WTC11 (cell line): Measurements from ENCODE around the gene NUDT8. TPM values are rescaled to one million over a fixed set of nuclear protein-coding genes. Genes with fewer than 3 reads are reported as not detected.

ENCODE experiments used
- ATAC-seq: fragments of 200-7000 bp; cut with Tn5 transposase; 2 replicates; pipeline ENCODE4 v1.10.0; 2021; ENCODE audit warnings: mild to moderate bottlenecking, moderate library complexity
- CTCF ChIA-PET: fragments of 300-600 bp; sonication (Branson Sonifier 250); formaldehyde crosslinking; loops from one replicate; lab custom pipeline; 2021; ENCODE audit warnings: antibody characterized with exemption; lab: Charles Lee
- POLR2A ChIA-PET: fragments of 350-600 bp; sonication (Branson Sonifier 250); formaldehyde crosslinking; loops from one replicate; lab custom pipeline; 2021; ENCODE audit warnings: antibody characterized with exemption; lab: Charles Lee
- DNase-seq: peaks from one replicate; pipeline ENCODE4 v3.0.0; 2021; ENCODE audit warnings: low spot score
- H3K27ac Mint-ChIP-seq: 2 replicates; pipeline ENCODE4 v1.8.0; 2021; ENCODE audit warnings: mixed read lengths
- H3K27me3 Mint-ChIP-seq: 2 replicates; pipeline ENCODE4 v1.8.0; 2021; ENCODE audit warnings: low read depth, mild to moderate bottlenecking, moderate library complexity, mixed read lengths
- H3K36me3 Mint-ChIP-seq: 2 replicates; pipeline ENCODE4 v1.8.0; 2021; ENCODE audit warnings: mixed read lengths
- H3K4me1 Mint-ChIP-seq: 2 replicates; pipeline ENCODE4 v1.8.0; 2022; ENCODE audit warnings: mixed read lengths
- H3K4me3 Mint-ChIP-seq: 2 replicates; pipeline ENCODE4 v1.8.0; 2021; ENCODE audit warnings: mild to moderate bottlenecking, moderate library complexity, mixed read lengths
- H3K9me3 Mint-ChIP-seq: 2 replicates; pipeline ENCODE4 v1.8.0; 2021; ENCODE audit warnings: mixed read lengths
- CREB1 ChIP-seq: sonication (generic); formaldehyde crosslinking; IDR thresholded peaks from 2 replicates; pipeline ENCODE4 v1.8.0; 2023; ENCODE audit warnings: mild to moderate bottlenecking, missing genetic modification reagents
- EMX1 ChIP-seq: fragments of 250-450 bp; sonication (Bioruptor Pico); IDR thresholded peaks from 2 replicates; pipeline ENCODE4 v1.8.0; 2021; ENCODE audit warnings: mild to moderate bottlenecking
- ETV6 ChIP-seq: sonication (generic); formaldehyde crosslinking; IDR thresholded peaks from 2 replicates; pipeline ENCODE4 v1.8.1; 2022; ENCODE audit warnings: mild to moderate bottlenecking, missing genetic modification reagents
- FOXJ3 ChIP-seq: sonication (generic); formaldehyde crosslinking; IDR thresholded peaks from 2 replicates; pipeline ENCODE4 v1.9.0; 2021; ENCODE audit warnings: missing genetic modification reagents, mild to moderate bottlenecking, borderline replicate concordance
- FOXK1 ChIP-seq: sonication (generic); formaldehyde crosslinking; IDR thresholded peaks from 2 replicates; pipeline ENCODE4 v1.8.0; 2022; ENCODE audit warnings: mild to moderate bottlenecking, moderate library complexity, missing genetic modification reagents
- GRHL2 ChIP-seq: fragments of 250-450 bp; sonication (Bioruptor Pico); IDR thresholded peaks from 2 replicates; pipeline ENCODE4 v1.8.0; 2022; ENCODE audit warnings: mild to moderate bottlenecking, moderate library complexity; ENCODE audit not compliant: insufficient replicate concordance, severe bottlenecking
- JAZF1 ChIP-seq: fragments of 250-450 bp; sonication (Bioruptor Pico); IDR thresholded peaks from 2 replicates; pipeline ENCODE4 v1.9.0; 2021; ENCODE audit warnings: moderate library complexity, mild to moderate bottlenecking, inconsistent platforms
- NFYB ChIP-seq: sonication (generic); formaldehyde crosslinking; conservative IDR thresholded peaks from 2 replicates; pipeline ENCODE4 v1.8.0; 2022; ENCODE audit warnings: low read depth, missing genetic modification reagents
- NR3C1 ChIP-seq: sonication (generic); formaldehyde crosslinking; conservative IDR thresholded peaks from 2 replicates; pipeline ENCODE4 v1.8.1; 2023; ENCODE audit warnings: low read depth, mild to moderate bottlenecking, missing genetic modification reagents
- RORB ChIP-seq: fragments of 250-450 bp; sonication (Bioruptor Pico); IDR thresholded peaks from 2 replicates; pipeline ENCODE4 v1.9.0; 2021; ENCODE audit warnings: mild to moderate bottlenecking
- TEAD4 ChIP-seq: sonication (generic); formaldehyde crosslinking; IDR thresholded peaks from 2 replicates; pipeline ENCODE4 v1.8.0; 2022; ENCODE audit warnings: mild to moderate bottlenecking, missing genetic modification reagents
- TP53 ChIP-seq: sonication (generic); formaldehyde crosslinking; IDR thresholded peaks from 2 replicates; pipeline ENCODE4 v1.8.1; 2023; ENCODE audit warnings: mild to moderate bottlenecking, missing genetic modification reagents
- ZNF138 ChIP-seq: sonication (generic); formaldehyde crosslinking; conservative IDR thresholded peaks from 2 replicates; pipeline ENCODE4 v1.8.1; 2022; ENCODE audit warnings: mild to moderate bottlenecking, moderate library complexity, missing genetic modification reagents
- ZNF219 ChIP-seq: sonication (generic); formaldehyde crosslinking; IDR thresholded peaks from 2 replicates; pipeline ENCODE4 v1.8.0; 2023; ENCODE audit warnings: missing genetic modification reagents, mild to moderate bottlenecking, borderline replicate concordance
- total RNA-seq: library from RNA; stranded (reverse); gene quantifications from 3 replicates; pipeline ENCODE4 v1.2.3, GENCODE V29; 2021
- TF ChIP-seq, protein P1 (sequence below): sonication (generic); formaldehyde crosslinking; IDR thresholded peaks from 2 replicates; pipeline ENCODE4 v1.8.1; 2022; ENCODE audit warnings: low read depth, missing genetic modification reagents, borderline replicate concordance
- TF ChIP-seq, protein P2 (sequence below): sonication (generic); formaldehyde crosslinking; IDR thresholded peaks from 2 replicates; pipeline ENCODE4 v1.8.1; 2022; ENCODE audit warnings: mild to moderate bottlenecking, moderate library complexity, missing genetic modification reagents
- TF ChIP-seq, protein P3 (sequence below): fragments of 200-600 bp; IDR thresholded peaks from 2 replicates; pipeline ENCODE4 v1.8.0; 2022; ENCODE audit warnings: antibody characterized with exemption
- TF ChIP-seq, protein P4 (sequence below): sonication (generic); formaldehyde crosslinking; IDR thresholded peaks from 2 replicates; pipeline ENCODE4 v1.8.1; 2022; ENCODE audit warnings: mild to moderate bottlenecking, missing genetic modification reagents, moderate library complexity, borderline replicate concordance
- TF ChIP-seq, protein P5 (sequence below): sonication (generic); formaldehyde crosslinking; IDR thresholded peaks from 2 replicates; pipeline ENCODE4 v1.8.0; 2022; ENCODE audit warnings: mild to moderate bottlenecking, missing genetic modification reagents
- TF ChIP-seq, protein P6 (sequence below): fragments of 250-450 bp; sonication (Bioruptor Pico); IDR thresholded peaks from 2 replicates; pipeline ENCODE4 v2.1.2; 2022; ENCODE audit warnings: mild to moderate bottlenecking, moderate library complexity
- TF ChIP-seq, protein P7 (sequence below): sonication (generic); formaldehyde crosslinking; IDR thresholded peaks from 2 replicates; pipeline ENCODE4 v1.8.0; 2022; ENCODE audit warnings: mild to moderate bottlenecking, missing genetic modification reagents

The NUDT8 gene
- total RNA-seq, 1 experiment from 2014 or later, result 8.3 TPM

DNA sequence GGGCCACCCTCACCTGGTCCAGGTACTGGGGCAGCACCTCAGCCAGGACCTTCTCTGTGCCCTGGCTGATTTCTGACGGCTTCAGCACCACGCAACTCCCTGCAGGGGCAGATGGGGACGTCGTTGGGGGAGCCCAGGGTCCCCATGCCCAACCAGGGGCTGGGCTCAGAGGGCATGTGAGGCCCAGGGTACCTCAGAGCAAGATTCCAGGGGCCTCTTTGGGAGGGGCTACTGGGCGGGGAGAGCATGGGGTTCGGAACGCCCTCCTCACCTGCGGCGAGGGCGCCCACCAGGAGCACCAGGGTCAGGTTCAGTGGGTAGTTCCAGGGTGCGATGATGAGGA lies 36.5 kb upstream of the NUDT8 start (continued):
- TF ChIP-seq, protein P1, sequence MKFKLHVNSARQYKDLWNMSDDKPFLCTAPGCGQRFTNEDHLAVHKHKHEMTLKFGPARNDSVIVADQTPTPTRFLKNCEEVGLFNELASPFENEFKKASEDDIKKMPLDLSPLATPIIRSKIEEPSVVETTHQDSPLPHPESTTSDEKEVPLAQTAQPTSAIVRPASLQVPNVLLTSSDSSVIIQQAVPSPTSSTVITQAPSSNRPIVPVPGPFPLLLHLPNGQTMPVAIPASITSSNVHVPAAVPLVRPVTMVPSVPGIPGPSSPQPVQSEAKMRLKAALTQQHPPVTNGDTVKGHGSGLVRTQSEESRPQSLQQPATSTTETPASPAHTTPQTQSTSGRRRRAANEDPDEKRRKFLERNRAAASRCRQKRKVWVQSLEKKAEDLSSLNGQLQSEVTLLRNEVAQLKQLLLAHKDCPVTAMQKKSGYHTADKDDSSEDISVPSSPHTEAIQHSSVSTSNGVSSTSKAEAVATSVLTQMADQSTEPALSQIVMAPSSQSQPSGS (CRISPR knock-in tag), result no peak
- TF ChIP-seq TEAD4 (CRISPR knock-in tag), result no peak

DNA sequence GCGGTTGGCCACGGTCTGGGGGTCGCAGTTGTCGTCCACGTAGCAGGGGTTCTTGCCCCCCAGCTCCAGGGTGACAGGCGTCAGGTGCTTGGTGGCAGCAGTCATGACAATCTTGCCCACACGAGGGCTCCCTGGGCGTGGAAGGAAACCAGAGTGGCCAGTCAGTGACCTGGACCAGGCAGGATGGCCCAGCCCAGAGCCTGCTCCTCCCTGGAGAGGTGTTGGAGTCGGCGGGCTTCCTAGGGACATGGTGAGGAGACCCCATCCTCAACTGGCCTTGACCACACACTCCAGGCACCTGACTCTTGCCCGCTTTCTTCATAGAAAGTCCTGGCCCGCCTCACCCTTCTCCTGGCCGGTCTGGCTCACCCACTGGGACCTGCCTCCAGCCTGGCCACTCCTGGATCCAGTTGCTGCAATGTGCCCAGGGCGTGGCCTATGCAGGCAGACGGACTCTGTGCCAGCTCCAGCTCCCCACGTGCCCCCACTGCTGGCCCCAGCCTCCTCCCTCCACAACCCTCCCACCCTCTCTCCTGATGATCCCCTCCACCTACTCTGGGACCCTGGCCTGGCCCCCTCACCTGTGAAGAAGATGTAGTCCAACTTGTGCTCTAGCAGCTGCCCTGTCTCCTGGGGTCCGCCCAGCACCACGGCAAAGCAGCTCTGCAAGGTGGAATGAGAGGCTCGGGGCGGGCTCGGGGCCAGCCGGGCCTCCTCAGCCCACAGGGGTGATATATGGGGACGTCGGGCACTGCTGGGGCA lies 36.0 kb upstream of the NUDT8 start:
- H3K36me3 Mint-ChIP-seq, result no peaks in the 10 kb centered on the region
- no peak for ATAC-seq
- TF ChIP-seq, protein P2, sequence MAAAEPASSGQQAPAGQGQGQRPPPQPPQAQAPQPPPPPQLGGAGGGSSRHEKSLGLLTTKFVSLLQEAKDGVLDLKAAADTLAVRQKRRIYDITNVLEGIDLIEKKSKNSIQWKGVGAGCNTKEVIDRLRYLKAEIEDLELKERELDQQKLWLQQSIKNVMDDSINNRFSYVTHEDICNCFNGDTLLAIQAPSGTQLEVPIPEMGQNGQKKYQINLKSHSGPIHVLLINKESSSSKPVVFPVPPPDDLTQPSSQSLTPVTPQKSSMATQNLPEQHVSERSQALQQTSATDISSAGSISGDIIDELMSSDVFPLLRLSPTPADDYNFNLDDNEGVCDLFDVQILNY (CRISPR knock-in tag), result no peak
- no peak for TF ChIP-seq FOXK1 (CRISPR knock-in tag)
- no peak for TF ChIP-seq TP53 (CRISPR knock-in tag)
- TF ChIP-seq, protein P3, sequence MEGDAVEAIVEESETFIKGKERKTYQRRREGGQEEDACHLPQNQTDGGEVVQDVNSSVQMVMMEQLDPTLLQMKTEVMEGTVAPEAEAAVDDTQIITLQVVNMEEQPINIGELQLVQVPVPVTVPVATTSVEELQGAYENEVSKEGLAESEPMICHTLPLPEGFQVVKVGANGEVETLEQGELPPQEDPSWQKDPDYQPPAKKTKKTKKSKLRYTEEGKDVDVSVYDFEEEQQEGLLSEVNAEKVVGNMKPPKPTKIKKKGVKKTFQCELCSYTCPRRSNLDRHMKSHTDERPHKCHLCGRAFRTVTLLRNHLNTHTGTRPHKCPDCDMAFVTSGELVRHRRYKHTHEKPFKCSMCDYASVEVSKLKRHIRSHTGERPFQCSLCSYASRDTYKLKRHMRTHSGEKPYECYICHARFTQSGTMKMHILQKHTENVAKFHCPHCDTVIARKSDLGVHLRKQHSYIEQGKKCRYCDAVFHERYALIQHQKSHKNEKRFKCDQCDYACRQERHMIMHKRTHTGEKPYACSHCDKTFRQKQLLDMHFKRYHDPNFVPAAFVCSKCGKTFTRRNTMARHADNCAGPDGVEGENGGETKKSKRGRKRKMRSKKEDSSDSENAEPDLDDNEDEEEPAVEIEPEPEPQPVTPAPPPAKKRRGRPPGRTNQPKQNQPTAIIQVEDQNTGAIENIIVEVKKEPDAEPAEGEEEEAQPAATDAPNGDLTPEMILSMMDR, result no peak
- no peak for TF ChIP-seq FOXJ3 (CRISPR knock-in tag)
- TF ChIP-seq, protein P4, sequence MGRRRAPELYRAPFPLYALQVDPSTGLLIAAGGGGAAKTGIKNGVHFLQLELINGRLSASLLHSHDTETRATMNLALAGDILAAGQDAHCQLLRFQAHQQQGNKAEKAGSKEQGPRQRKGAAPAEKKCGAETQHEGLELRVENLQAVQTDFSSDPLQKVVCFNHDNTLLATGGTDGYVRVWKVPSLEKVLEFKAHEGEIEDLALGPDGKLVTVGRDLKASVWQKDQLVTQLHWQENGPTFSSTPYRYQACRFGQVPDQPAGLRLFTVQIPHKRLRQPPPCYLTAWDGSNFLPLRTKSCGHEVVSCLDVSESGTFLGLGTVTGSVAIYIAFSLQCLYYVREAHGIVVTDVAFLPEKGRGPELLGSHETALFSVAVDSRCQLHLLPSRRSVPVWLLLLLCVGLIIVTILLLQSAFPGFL (CRISPR knock-in tag), result no peak
- TF ChIP-seq GRHL2 (CRISPR knock-in tag), result no peak
- TF ChIP-seq RORB, result no peak
- no peak for TF ChIP-seq ZNF138 (CRISPR knock-in tag)
- no peak for TF ChIP-seq JAZF1 (CRISPR knock-in tag)
- no peak for TF ChIP-seq CREB1
- no peak for TF ChIP-seq ETV6 (CRISPR knock-in tag)
- TF ChIP-seq EMX1, result no peak
- ChIA-PET POLR2A (interaction anchor here (0.6 kb wide), 1 partner anchor 810 kb away, joined by 3 read pairs; no protein-coding TSS in a partner anchor), CTCF (interaction anchor here (0.6 to 1.5 kb wide), 4 partner anchors 36 to 349 kb away, joined by 3 to 5 read pairs (median 4); partner anchors contain the start of gene NUDT8)
- H3K27ac Mint-ChIP-seq, result no peak overlapping the region
- no peaks in the 10 kb centered on the region for H3K9me3 Mint-ChIP-seq
- H3K4me3 Mint-ChIP-seq, result no peak overlapping the region
- H3K4me1 Mint-ChIP-seq, result no peaks in the 10 kb centered on the region
- DNase-seq, result no peak
- H3K27me3 Mint-ChIP-seq, result no peaks in the 10 kb centered on the region

DNA sequence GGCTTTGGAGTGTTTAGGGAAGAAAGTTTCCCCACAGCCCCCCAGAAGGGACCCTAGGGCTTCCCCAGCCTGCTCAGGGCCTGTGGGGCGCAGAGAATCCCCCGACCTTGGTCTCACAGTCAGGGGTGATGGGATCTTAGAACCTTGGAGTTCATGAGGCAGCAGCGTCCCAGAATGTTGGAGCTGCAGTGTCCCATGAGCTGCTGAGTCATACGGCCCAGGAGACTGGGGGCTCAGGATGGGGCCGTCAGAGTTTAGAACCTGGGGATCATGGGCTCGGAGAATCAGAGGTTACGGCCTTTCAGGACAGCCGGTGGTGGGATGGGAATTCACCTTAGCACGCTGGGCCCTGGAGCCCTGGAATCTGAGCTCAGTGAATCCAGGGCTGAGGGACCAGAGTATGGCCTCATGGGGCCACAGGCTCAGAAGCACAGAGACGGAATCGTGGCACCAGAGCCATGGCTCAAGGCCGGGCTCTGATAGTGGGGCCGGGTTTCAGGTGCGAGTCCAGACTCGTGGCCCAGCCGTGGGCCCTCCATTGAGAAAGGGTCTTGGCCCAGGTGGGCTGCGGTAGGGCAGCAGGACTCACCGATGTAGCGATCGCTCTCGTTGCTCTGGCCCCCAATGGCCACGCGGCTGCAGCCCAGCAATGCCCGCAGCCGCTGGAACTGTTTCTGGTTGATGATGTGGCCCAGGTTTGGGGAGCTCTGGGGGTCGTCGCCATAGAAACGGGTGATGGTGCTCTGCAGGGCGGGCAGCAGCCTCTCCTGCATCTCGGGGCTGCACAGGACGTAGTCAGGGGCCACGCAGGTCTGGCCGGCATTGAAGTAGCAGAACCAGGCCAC lies 35.2 kb upstream of the NUDT8 start:
- no peak overlapping the region for H3K4me3 Mint-ChIP-seq
- TF ChIP-seq NR3C1 (CRISPR knock-in tag), result no peak
- no peak for TF ChIP-seq GRHL2 (CRISPR knock-in tag)
- TF ChIP-seq, protein P5, sequence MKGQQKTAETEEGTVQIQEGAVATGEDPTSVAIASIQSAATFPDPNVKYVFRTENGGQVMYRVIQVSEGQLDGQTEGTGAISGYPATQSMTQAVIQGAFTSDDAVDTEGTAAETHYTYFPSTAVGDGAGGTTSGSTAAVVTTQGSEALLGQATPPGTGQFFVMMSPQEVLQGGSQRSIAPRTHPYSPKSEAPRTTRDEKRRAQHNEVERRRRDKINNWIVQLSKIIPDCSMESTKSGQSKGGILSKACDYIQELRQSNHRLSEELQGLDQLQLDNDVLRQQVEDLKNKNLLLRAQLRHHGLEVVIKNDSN (CRISPR knock-in tag), result no peak
- no peak for TF ChIP-seq ZNF219 (CRISPR knock-in tag)
- TF ChIP-seq, protein P6, sequence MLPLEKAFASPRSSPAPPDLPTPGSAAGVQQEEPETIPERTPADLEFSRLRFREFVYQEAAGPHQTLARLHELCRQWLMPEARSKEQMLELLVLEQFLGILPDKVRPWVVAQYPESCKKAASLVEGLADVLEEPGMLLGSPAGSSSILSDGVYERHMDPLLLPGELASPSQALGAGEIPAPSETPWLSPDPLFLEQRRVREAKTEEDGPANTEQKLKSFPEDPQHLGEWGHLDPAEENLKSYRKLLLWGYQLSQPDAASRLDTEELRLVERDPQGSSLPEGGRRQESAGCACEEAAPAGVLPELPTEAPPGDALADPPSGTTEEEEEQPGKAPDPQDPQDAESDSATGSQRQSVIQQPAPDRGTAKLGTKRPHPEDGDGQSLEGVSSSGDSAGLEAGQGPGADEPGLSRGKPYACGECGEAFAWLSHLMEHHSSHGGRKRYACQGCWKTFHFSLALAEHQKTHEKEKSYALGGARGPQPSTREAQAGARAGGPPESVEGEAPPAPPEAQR (CRISPR knock-in tag), result no peak
- TF ChIP-seq, protein P7, sequence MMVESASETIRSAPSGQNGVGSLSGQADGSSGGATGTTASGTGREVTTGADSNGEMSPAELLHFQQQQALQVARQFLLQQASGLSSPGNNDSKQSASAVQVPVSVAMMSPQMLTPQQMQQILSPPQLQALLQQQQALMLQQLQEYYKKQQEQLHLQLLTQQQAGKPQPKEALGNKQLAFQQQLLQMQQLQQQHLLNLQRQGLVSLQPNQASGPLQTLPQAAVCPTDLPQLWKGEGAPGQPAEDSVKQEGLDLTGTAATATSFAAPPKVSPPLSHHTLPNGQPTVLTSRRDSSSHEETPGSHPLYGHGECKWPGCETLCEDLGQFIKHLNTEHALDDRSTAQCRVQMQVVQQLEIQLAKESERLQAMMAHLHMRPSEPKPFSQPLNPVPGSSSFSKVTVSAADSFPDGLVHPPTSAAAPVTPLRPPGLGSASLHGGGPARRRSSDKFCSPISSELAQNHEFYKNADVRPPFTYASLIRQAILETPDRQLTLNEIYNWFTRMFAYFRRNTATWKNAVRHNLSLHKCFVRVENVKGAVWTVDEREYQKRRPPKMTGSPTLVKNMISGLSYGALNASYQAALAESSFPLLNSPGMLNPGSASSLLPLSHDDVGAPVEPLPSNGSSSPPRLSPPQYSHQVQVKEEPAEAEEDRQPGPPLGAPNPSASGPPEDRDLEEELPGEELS (CRISPR knock-in tag), result no peak
- no peak for TF ChIP-seq NFYB (CRISPR knock-in tag)

More for the DNA sequence above, 35.2 kb upstream of the NUDT8 start:
- Mint-ChIP-seq H3K9me3 (no peaks in the 10 kb centered on the region), H3K27ac (no peak overlapping the region), H3K4me1 (no peaks in the 10 kb centered on the region), H3K27me3 (no peaks in the 10 kb centered on the region), H3K36me3 (no peaks in the 10 kb centered on the region)
- ATAC-seq (no peak), DNase-seq (no peak)
- CTCF ChIA-PET, result interaction anchor here (0.8 to 1.2 kb wide), 3 partner anchors 17 to 49 kb away, joined by 4 read pairs; partner anchors contain the start of gene NUDT8
- POLR2A ChIA-PET, result interaction anchor here (0.6 kb wide), 1 partner anchor 809 kb away, joined by 3 read pairs; no protein-coding TSS in a partner anchor
